ENCODE results near the gene SLC34A2.

SLC34A2 gene

GRCh38 chr4:25650311-25650710 lies 5.3 kb upstream of the SLC34A2 start:
- TF ChIP-seq GATA2 (IDR thresholded peaks at IDR 0.05; ENCODE audit: low read depth, low read length) = no peak

GRCh38 chr4:25651682-25652081 lies 4.0 kb upstream of the SLC34A2 start:
- TF ChIP-seq GATA3 (IDR thresholded peaks at IDR 0.05; ENCODE audit: low read depth, low read length) (no peak), GATA2 (IDR thresholded peaks at IDR 0.05; ENCODE audit: low read depth, low read length) (no peak)

DNA sequence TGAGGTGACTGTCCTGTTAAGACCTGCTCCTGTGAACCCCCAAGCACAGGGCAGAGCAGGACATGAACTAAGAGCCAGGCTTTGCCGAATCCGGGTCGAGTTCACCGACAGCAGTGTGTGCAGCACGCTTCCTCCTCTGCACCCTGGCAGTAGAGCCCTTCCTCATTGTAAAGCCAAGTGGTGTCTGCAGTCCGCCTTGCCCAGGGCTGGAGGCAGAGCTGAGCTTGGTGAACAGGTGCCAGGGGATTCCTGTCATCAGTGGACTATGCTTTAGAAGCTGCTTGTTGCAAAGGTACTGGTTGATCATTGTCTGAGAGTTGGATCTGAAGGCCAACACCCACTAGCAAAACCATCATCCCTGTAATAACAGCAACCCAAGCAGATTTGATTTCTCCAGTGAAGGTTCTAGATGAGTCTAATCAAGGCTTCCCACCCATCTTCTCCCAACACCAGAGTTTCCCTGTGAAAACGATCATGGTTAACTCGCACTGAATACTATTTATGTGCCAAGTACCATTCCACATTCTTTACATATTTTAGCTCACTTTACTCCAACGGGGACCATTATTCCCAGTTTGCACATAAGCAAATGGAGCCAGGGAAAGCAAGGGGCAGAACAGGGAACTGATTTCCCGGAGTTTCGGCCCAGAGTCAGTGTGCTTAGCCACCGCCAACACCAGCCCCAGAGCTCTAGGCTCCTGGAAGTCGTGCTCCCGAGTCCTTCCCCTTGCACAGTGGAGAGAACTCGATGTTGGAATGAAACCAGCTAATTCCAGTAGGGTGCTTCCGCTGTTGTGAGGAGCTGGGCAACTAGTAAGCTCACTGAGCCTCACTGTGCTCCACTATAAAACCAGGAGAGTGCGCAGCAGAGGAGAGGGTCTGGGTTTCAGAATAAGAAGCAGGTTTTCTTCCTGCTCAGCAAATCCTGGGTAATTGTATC lies 1.4 kb upstream of the SLC34A2 start:
- no peak for TF ChIP-seq GATA2 (IDR thresholded peaks at IDR 0.05; ENCODE audit: low read depth, low read length)
- TF ChIP-seq GATA3 (IDR thresholded peaks at IDR 0.05; ENCODE audit: low read depth, low read length) = no peak

GRCh38 chr4:25656031-25656430 lies 380 bp downstream of the SLC34A2 start:
- TF ChIP-seq GATA2 (IDR thresholded peaks at IDR 0.05; ENCODE audit: low read depth, low read length) = no peak
- TF ChIP-seq GATA3 (IDR thresholded peaks at IDR 0.05; ENCODE audit: low read depth, low read length) = no peak

- TF ChIP-seq GATA2 (IDR thresholded peaks at IDR 0.05; ENCODE audit: low read depth, low read length) (no peak), GATA3 (IDR thresholded peaks at IDR 0.05; ENCODE audit: low read depth, low read length) (no peak)
Measured at GRCh38 chr4:25658357-25658771, 2.7 kb downstream of the SLC34A2 start.

- TF ChIP-seq GATA2 (IDR thresholded peaks at IDR 0.05; ENCODE audit: low read depth, low read length) (no peak), GATA3 (IDR thresholded peaks at IDR 0.05; ENCODE audit: low read depth, low read length) (no peak)
Measured at GRCh38 chr4:25658777-25659176, 3.1 kb downstream of the SLC34A2 start.

- TF ChIP-seq GATA3 (IDR thresholded peaks at IDR 0.05; ENCODE audit: low read depth, low read length) (no peak), GATA2 (IDR thresholded peaks at IDR 0.05; ENCODE audit: low read depth, low read length) (no peak)
Measured at GRCh38 chr4:25662306-25662705, 6.7 kb downstream of the SLC34A2 start.

GRCh38 chr4:25663781-25664180 lies 8.1 kb downstream of the SLC34A2 start:
- TF ChIP-seq GATA3 (IDR thresholded peaks at IDR 0.05; ENCODE audit: low read depth, low read length) (no peak), GATA2 (IDR thresholded peaks at IDR 0.05; ENCODE audit: low read depth, low read length) (no peak)

- no peak for TF ChIP-seq GATA3 (IDR thresholded peaks at IDR 0.05; ENCODE audit: low read depth, low read length)
- TF ChIP-seq GATA2 (IDR thresholded peaks at IDR 0.05; ENCODE audit: low read depth, low read length) = no peak
Measured at GRCh38 chr4:25666031-25666630, 10.5 kb downstream of the SLC34A2 start.

DNA sequence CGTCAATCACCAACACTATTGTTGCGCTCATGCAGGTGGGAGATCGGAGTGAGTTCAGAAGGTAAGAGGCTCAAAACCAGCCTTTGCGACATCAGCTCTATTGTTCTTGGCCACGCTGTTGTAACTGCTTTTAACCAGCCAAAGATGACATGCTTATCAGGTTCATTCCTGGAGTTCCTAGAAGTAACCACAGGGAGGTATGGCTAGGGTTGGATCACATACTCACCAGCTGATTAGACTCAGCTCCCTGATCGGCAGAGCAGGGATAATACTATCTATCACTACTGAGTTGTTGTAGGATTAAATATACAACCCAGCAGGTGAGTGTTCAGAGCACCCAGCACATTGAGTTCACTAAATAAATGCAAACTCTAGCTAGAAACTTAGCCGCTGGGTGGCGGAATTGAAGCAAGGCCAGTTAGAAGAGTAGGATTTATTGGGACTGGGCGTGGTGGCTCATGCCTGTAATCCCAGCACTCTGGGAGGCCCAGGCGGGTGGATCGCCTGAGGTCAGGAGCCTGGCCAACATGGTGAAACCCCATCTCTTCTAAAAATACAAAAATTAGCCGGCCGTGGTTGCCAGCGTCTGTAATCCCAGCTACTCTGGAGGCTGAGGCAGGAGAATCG lies 12.4 kb downstream of the SLC34A2 start:
- TF ChIP-seq GATA3 (IDR thresholded peaks at IDR 0.05; ENCODE audit: low read depth, low read length) (no peak), GATA2 (IDR thresholded peaks at IDR 0.05; ENCODE audit: low read depth, low read length) (no peak)

DNA sequence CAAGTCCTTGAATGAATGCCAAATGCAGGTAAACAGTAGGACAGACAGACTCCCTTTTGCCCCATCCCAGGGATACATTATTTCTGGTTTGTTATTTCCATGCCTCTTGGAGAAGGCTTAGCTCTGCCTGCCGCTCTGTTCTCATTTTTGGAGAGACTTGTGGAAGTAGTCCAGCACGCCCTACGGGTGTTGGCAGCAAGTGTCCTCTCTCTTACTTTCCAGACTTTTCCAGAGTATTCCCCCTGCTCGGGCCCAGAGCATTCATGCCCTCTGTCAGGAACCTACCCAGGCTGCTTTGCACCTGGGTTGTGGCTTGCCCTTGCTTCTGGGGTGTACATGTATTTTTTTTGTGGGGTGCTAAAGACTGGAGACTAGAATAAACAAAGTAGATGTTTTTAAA lies 15.3 kb downstream of the SLC34A2 start:
- TF ChIP-seq GATA3 (IDR thresholded peaks at IDR 0.05; ENCODE audit: low read depth, low read length) (no peak), GATA2 (IDR thresholded peaks at IDR 0.05; ENCODE audit: low read depth, low read length) (no peak)

DNA sequence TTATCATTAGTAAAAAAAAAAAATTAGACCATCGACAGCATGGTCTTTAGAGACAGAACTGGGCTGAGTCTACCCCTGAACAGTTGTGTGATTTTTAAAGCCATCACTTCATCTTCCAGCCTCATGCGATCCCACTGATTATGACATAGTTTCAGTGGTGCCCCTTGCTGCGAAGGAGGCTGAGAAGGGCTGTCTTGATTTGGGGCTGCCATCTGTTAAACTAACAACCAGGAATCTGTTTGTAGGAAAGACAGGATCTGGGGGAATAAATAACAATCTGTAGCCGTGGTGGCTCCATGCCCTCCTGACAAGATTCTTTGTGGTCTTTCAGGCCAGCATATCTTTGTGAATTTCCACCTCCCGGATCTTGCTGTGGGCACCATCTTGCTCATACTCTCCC lies 17.1 kb downstream of the SLC34A2 start:
- TF ChIP-seq GATA2 (IDR thresholded peaks at IDR 0.05; ENCODE audit: low read depth, low read length) (no peak), GATA3 (IDR thresholded peaks at IDR 0.05; ENCODE audit: low read depth, low read length) (no peak)

DNA sequence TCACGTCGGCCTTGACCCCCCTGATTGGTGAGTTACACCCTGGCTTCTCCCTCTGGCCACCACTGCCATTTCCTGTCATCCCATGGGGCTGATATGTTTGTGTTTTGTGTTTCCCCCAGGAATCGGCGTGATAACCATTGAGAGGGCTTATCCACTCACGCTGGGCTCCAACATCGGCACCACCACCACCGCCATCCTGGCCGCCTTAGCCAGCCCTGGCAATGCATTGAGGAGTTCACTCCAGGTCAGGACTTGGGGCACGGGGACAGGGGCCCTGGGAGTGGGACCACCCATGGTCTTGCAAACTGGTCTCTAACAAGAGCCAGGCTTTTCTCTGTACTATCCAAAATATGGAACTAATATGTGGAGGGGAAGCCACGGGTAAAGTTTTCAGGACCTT lies 18.7 kb downstream of the SLC34A2 start:
- TF ChIP-seq GATA2 (IDR thresholded peaks at IDR 0.05; ENCODE audit: low read depth, low read length) (no peak), GATA3 (IDR thresholded peaks at IDR 0.05; ENCODE audit: low read depth, low read length) (no peak)

DNA sequence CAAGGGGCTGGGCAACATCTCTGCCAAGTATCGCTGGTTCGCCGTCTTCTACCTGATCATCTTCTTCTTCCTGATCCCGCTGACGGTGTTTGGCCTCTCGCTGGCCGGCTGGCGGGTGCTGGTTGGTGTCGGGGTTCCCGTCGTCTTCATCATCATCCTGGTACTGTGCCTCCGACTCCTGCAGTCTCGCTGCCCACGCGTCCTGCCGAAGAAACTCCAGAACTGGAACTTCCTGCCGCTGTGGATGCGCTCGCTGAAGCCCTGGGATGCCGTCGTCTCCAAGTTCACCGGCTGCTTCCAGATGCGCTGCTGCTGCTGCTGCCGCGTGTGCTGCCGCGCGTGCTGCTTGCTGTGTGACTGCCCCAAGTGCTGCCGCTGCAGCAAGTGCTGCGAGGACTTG lies 20.6 kb downstream of the SLC34A2 start:
- TF ChIP-seq GATA3 (IDR thresholded peaks at IDR 0.05; ENCODE audit: low read depth, low read length) (no peak), GATA2 (IDR thresholded peaks at IDR 0.05; ENCODE audit: low read depth, low read length) (no peak)

DNA sequence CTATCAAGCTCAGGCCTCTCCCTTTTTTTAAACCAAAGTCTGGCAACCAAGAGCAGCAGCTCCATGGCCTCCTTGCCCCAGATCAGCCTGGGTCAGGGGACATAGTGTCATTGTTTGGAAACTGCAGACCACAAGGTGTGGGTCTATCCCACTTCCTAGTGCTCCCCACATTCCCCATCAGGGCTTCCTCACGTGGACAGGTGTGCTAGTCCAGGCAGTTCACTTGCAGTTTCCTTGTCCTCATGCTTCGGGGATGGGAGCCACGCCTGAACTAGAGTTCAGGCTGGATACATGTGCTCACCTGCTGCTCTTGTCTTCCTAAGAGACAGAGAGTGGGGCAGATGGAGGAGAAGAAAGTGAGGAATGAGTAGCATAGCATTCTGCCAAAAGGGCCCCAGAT lies 21.5 kb downstream of the SLC34A2 start:
- no peak for TF ChIP-seq GATA3 (IDR thresholded peaks at IDR 0.05; ENCODE audit: low read depth, low read length)
- TF ChIP-seq GATA2 (IDR thresholded peaks at IDR 0.05; ENCODE audit: low read depth, low read length) = no peak
